ENCODE data around the gene CDK4.
A peak's percentile ranks its signal among the peaks of the same experiment; 100 is the strongest.

Gene CDK4

DNA sequence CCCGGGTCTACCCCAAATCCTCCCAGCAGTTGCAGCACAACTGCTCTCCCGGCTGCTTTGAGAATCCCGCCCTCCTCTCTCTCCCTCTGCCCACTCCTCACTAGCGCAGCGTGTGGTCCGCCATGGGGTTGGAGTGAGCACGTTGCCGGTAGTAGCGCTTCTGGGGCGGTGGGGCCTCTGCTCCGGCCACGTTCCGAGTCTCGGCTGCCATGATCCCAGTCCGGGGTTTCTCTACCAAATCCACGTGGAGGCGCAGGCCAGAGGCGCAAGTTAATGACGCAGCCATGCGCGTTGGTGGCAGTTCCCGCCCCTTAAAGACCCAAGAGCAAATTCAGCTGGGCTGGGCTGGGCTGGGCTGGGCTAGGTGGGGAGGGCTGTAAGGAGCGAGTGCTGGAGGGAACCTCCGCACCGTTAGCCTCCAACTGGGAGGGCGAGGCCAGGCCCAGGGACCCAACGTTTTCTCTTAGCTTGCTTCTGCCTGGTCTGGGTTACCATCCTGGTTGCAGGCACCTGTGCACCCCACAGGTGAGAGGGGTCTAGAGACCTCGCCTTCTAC is 19.8 kb upstream of the CDK4 start, which contains the start of gene METTL1:
Gene METTL1 (minus strand): TSS at position 233 of the 556 bp plus-strand sequence. CDS start 22 bp downstream, at position 211.
- TF ChIP-seq SIN3A (IDR thresholded peaks at IDR 0.05; ENCODE audit: borderline replicate concordance, insufficient read depth, low read length) (peak; percentile 100), POLR2AphosphoS5 (IDR thresholded peaks at IDR 0.05; ENCODE audit: low read depth, low read length) (peak; percentile 88), TAF1 (IDR thresholded peaks at IDR 0.05; ENCODE audit: borderline replicate concordance, insufficient read depth, low read length) (peak; percentile 89; the same call in 1 of the 2 replicates), FOXP2 (optimal IDR thresholded peaks at IDR 0.05; ENCODE audit: borderline replicate concordance, extremely low read depth, extremely low read length, insufficient read depth) (no peak)
- TF ChIP-seq, protein P1, sequence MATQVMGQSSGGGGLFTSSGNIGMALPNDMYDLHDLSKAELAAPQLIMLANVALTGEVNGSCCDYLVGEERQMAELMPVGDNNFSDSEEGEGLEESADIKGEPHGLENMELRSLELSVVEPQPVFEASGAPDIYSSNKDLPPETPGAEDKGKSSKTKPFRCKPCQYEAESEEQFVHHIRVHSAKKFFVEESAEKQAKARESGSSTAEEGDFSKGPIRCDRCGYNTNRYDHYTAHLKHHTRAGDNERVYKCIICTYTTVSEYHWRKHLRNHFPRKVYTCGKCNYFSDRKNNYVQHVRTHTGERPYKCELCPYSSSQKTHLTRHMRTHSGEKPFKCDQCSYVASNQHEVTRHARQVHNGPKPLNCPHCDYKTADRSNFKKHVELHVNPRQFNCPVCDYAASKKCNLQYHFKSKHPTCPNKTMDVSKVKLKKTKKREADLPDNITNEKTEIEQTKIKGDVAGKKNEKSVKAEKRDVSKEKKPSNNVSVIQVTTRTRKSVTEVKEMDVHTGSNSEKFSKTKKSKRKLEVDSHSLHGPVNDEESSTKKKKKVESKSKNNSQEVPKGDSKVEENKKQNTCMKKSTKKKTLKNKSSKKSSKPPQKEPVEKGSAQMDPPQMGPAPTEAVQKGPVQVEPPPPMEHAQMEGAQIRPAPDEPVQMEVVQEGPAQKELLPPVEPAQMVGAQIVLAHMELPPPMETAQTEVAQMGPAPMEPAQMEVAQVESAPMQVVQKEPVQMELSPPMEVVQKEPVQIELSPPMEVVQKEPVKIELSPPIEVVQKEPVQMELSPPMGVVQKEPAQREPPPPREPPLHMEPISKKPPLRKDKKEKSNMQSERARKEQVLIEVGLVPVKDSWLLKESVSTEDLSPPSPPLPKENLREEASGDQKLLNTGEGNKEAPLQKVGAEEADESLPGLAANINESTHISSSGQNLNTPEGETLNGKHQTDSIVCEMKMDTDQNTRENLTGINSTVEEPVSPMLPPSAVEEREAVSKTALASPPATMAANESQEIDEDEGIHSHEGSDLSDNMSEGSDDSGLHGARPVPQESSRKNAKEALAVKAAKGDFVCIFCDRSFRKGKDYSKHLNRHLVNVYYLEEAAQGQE (IDR thresholded peaks at IDR 0.05; ENCODE audit: insufficient read depth in 1 of 2, low read depth in 2 of 2, low read length in 2 of 2): peak in 1 of 2 experiments; percentile 71; a peak in 1 of 4 replicates

DNA sequence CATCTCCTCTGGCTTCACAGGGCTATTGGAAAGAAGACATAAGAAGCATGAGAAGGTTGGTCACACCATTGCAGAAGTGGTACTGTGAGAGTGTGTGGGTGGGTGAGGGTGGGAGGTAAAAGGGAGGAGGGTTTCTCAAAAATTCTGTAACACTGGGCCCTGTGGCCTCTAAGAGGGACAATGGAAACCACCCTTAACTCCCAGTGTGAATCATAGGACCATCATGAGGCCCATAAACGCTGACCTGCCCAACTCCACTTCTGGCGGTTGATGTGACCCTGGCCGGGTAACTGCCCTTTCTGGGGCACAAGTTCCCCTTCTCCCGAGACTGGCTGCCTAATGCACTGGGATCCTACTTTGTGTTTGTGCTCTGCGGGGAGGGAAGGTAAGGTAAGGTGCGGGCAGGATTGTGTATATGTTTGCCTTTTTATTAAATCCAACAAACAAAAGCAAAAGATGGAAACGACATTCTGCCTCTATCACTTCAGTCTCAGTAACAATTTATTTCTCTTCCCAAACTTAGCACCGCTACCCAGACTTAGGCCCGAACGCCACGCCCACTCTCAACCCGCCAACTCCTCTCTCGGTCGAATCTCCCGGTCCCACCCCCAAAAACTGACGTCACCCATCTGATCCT is 19.2 kb upstream of the CDK4 start:
- no peak for TF ChIP-seq TAF1 (IDR thresholded peaks at IDR 0.05; ENCODE audit: borderline replicate concordance, insufficient read depth, low read length)
- TF ChIP-seq FOXP2 (optimal IDR thresholded peaks at IDR 0.05; ENCODE audit: borderline replicate concordance, extremely low read depth, extremely low read length, insufficient read depth): no peak
- TF ChIP-seq, protein P1 (IDR thresholded peaks at IDR 0.05; ENCODE audit: insufficient read depth in 1 of 2, low read depth in 2 of 2, low read length in 2 of 2): no peak
- TF ChIP-seq POLR2AphosphoS5 (IDR thresholded peaks at IDR 0.05; ENCODE audit: low read depth, low read length): no peak
- TF ChIP-seq SIN3A (IDR thresholded peaks at IDR 0.05; ENCODE audit: borderline replicate concordance, insufficient read depth, low read length): no peak

- TF ChIP-seq SIN3A (IDR thresholded peaks at IDR 0.05; ENCODE audit: borderline replicate concordance, insufficient read depth, low read length) (no peak), TAF1 (IDR thresholded peaks at IDR 0.05; ENCODE audit: borderline replicate concordance, insufficient read depth, low read length) (no peak), FOXP2 (optimal IDR thresholded peaks at IDR 0.05; ENCODE audit: borderline replicate concordance, extremely low read depth, extremely low read length, insufficient read depth) (no peak), POLR2AphosphoS5 (IDR thresholded peaks at IDR 0.05; ENCODE audit: low read depth, low read length) (no peak)
- TF ChIP-seq, protein P1 (IDR thresholded peaks at IDR 0.05; ENCODE audit: insufficient read depth in 1 of 2, low read depth in 2 of 2, low read length in 2 of 2): no peak
These were observed 18.6 kb upstream of the CDK4 start for GRCh38 chr12:57770734-57771133.

DNA sequence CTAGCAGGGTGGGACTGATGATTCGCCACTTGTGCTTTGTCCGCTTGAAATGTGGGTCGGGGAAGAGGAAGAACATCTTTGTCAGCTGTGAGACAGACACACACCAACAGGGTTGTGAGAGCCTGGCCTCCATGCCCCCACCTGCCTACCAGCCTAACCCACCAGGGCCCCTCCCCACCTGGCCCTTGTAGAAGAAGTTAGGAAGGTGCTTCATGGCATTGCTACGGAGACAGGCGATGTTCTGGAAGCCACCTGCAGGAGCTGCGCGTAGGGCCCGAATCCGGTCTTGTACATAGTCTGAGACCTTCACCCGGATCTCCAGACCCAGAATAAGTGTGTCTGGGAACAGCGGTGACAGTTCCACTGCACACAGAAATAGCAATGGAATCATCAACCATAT is 17.5 kb upstream of the CDK4 start:
- TF ChIP-seq POLR2AphosphoS5 (IDR thresholded peaks at IDR 0.05; ENCODE audit: low read depth, low read length) (no peak), FOXP2 (optimal IDR thresholded peaks at IDR 0.05; ENCODE audit: borderline replicate concordance, extremely low read depth, extremely low read length, insufficient read depth) (no peak), SIN3A (IDR thresholded peaks at IDR 0.05; ENCODE audit: borderline replicate concordance, insufficient read depth, low read length) (no peak), TAF1 (IDR thresholded peaks at IDR 0.05; ENCODE audit: borderline replicate concordance, insufficient read depth, low read length) (no peak)
- TF ChIP-seq, protein P1 (IDR thresholded peaks at IDR 0.05; ENCODE audit: insufficient read depth in 1 of 2, low read depth in 2 of 2, low read length in 2 of 2): no peak

All from PFSK-1 (cell line).